ENCODE data around the gene WIPF3. TPM values are rescaled to one million over a fixed set of nuclear protein-coding genes. Genes with fewer than 3 reads are reported as not detected.
A peak's percentile ranks its signal among the peaks of the same experiment; 100 is the strongest.

The WIPF3 gene
- polyA plus RNA-seq, 1 donor, result 21.9 TPM

- Histone ChIP-seq H3K4me3 (ENCODE audit: low read length) (peak overlapping the region; percentile 63), H3K4me1 (ENCODE audit: control insufficient read depth, insufficient read depth, low read length) (peaks cover 20% of the 10 kb centered on the region), H3K36me3 (ENCODE audit: control insufficient read depth, insufficient read depth, low read length) (no peaks in the 10 kb centered on the region), H3K27ac (ENCODE audit: low read length) (peak overlapping the region; percentile 64), H3K9me3 (ENCODE audit: control insufficient read depth, low read depth, low read length) (no peaks in the 10 kb centered on the region), H3K27me3 (ENCODE audit: control insufficient read depth, insufficient read depth, low read length) (peaks cover 19% of the 10 kb centered on the region)
- no CpG with 5 or more reads among the region's 7 CpGs for WGBS (ENCODE audit: insufficient coverage, low lambda C conversion rate)
- DNase-seq, result no peak
Measured at GRCh38 chr7:29808075-29808801, 1.9 kb downstream of the WIPF3 start.

GRCh38 chr7:29809533-29810155, 3.3 kb downstream of the WIPF3 start:
- H3K36me3 ChIP-seq (ENCODE audit: control insufficient read depth, insufficient read depth, low read length), result no peaks in the 10 kb centered on the region
- H3K27ac ChIP-seq (ENCODE audit: low read length), result no peak overlapping the region
- DNase-seq, result no peak
- no peak overlapping the region for H3K4me3 ChIP-seq (ENCODE audit: low read length)
- H3K4me1 ChIP-seq (ENCODE audit: control insufficient read depth, insufficient read depth, low read length), result peaks cover 20% of the 10 kb centered on the region
- no peaks in the 10 kb centered on the region for H3K9me3 ChIP-seq (ENCODE audit: control insufficient read depth, low read depth, low read length)
- no CpG with 5 or more reads among the region's 11 CpGs for WGBS (ENCODE audit: insufficient coverage, low lambda C conversion rate)
- peaks cover 19% of the 10 kb centered on the region for H3K27me3 ChIP-seq (ENCODE audit: control insufficient read depth, insufficient read depth, low read length)

GRCh38 chr7:29810297-29810696, 4.0 kb downstream of the WIPF3 start:
- DNase-seq, result no peak
- H3K4me1 ChIP-seq (ENCODE audit: control insufficient read depth, insufficient read depth, low read length), result peaks cover 20% of the 10 kb centered on the region
- peaks cover 19% of the 10 kb centered on the region for H3K27me3 ChIP-seq (ENCODE audit: control insufficient read depth, insufficient read depth, low read length)
- no peaks in the 10 kb centered on the region for H3K9me3 ChIP-seq (ENCODE audit: control insufficient read depth, low read depth, low read length)
- no peaks in the 10 kb centered on the region for H3K36me3 ChIP-seq (ENCODE audit: control insufficient read depth, insufficient read depth, low read length)
- no peak overlapping the region for H3K4me3 ChIP-seq (ENCODE audit: low read length)
- no peak overlapping the region for H3K27ac ChIP-seq (ENCODE audit: low read length)

GRCh38 chr7:29810813-29811482, 4.6 kb downstream of the WIPF3 start:
- peaks cover 14% of the 10 kb centered on the region for H3K4me1 ChIP-seq (ENCODE audit: control insufficient read depth, insufficient read depth, low read length)
- peaks cover 16% of the 10 kb centered on the region for H3K27me3 ChIP-seq (ENCODE audit: control insufficient read depth, insufficient read depth, low read length)
- H3K9me3 ChIP-seq (ENCODE audit: control insufficient read depth, low read depth, low read length), result no peaks in the 10 kb centered on the region
- H3K4me3 ChIP-seq (ENCODE audit: low read length), result no peak overlapping the region
- no peaks in the 10 kb centered on the region for H3K36me3 ChIP-seq (ENCODE audit: control insufficient read depth, insufficient read depth, low read length)
- 64% methylated on average over 2 of the region's 5 CpGs for WGBS (ENCODE audit: insufficient coverage, low lambda C conversion rate)
- DNase-seq, result no peak
- no peak overlapping the region for H3K27ac ChIP-seq (ENCODE audit: low read length)

GRCh38 chr7:29811586-29811985, 5.3 kb downstream of the WIPF3 start:
- peak; percentile 16 to 68 for DNase-seq
- no peaks in the 10 kb centered on the region for H3K9me3 ChIP-seq (ENCODE audit: control insufficient read depth, low read depth, low read length)
- H3K4me1 ChIP-seq (ENCODE audit: control insufficient read depth, insufficient read depth, low read length), result peaks cover 14% of the 10 kb centered on the region
- H3K27ac ChIP-seq (ENCODE audit: low read length), result peak overlapping the region; percentile 15
- no peak overlapping the region for H3K4me3 ChIP-seq (ENCODE audit: low read length)
- H3K27me3 ChIP-seq (ENCODE audit: control insufficient read depth, insufficient read depth, low read length), result peaks cover 15% of the 10 kb centered on the region
- no CpG with 5 or more reads among the region's 1 CpG for WGBS (ENCODE audit: insufficient coverage, low lambda C conversion rate)
- no peaks in the 10 kb centered on the region for H3K36me3 ChIP-seq (ENCODE audit: control insufficient read depth, insufficient read depth, low read length)

GRCh38 chr7:29812185-29812876, 6.0 kb downstream of the WIPF3 start:
- H3K36me3 ChIP-seq (ENCODE audit: control insufficient read depth, insufficient read depth, low read length), result no peaks in the 10 kb centered on the region
- peaks cover 14% of the 10 kb centered on the region for H3K4me1 ChIP-seq (ENCODE audit: control insufficient read depth, insufficient read depth, low read length)
- no peaks in the 10 kb centered on the region for H3K9me3 ChIP-seq (ENCODE audit: control insufficient read depth, low read depth, low read length)
- no peak for DNase-seq
- H3K4me3 ChIP-seq (ENCODE audit: low read length), result no peak overlapping the region
- no CpG with 5 or more reads among the region's 2 CpGs for WGBS (ENCODE audit: insufficient coverage, low lambda C conversion rate)
- no peak overlapping the region for H3K27ac ChIP-seq (ENCODE audit: low read length)
- H3K27me3 ChIP-seq (ENCODE audit: control insufficient read depth, insufficient read depth, low read length), result peaks cover 9% of the 10 kb centered on the region

- 50% methylated on average over 2 of the region's 10 CpGs for WGBS (ENCODE audit: insufficient coverage, low lambda C conversion rate)
Measured at GRCh38 chr7:29815181-29816105, 9.1 kb downstream of the WIPF3 start.

GRCh38 chr7:29818308-29818707, 12.0 kb downstream of the WIPF3 start:
- no peaks in the 10 kb centered on the region for H3K9me3 ChIP-seq (ENCODE audit: control insufficient read depth, low read depth, low read length)
- H3K4me3 ChIP-seq (ENCODE audit: low read length), result no peak overlapping the region
- H3K4me1 ChIP-seq (ENCODE audit: control insufficient read depth, insufficient read depth, low read length), result no peaks in the 10 kb centered on the region
- no peaks in the 10 kb centered on the region for H3K27me3 ChIP-seq (ENCODE audit: control insufficient read depth, insufficient read depth, low read length)
- no peak for DNase-seq
- H3K27ac ChIP-seq (ENCODE audit: low read length), result no peak overlapping the region
- H3K36me3 ChIP-seq (ENCODE audit: control insufficient read depth, insufficient read depth, low read length), result no peaks in the 10 kb centered on the region
- 98% methylated on average over 5 of the region's 6 CpGs for WGBS (ENCODE audit: insufficient coverage, low lambda C conversion rate)

More at GRCh38 chr7:29815181-29816105, 9.1 kb downstream of the WIPF3 start:
- no peak for DNase-seq
- Histone ChIP-seq H3K4me3 (ENCODE audit: low read length) (no peak overlapping the region), H3K27ac (ENCODE audit: low read length) (no peak overlapping the region), H3K4me1 (ENCODE audit: control insufficient read depth, insufficient read depth, low read length) (peaks cover 7% of the 10 kb centered on the region), H3K9me3 (ENCODE audit: control insufficient read depth, low read depth, low read length) (no peaks in the 10 kb centered on the region), H3K27me3 (ENCODE audit: control insufficient read depth, insufficient read depth, low read length) (no peaks in the 10 kb centered on the region), H3K36me3 (ENCODE audit: control insufficient read depth, insufficient read depth, low read length) (no peaks in the 10 kb centered on the region)

GRCh38 chr7:29825775-29826529, 19.6 kb downstream of the WIPF3 start:
- WGBS (ENCODE audit: insufficient coverage, low lambda C conversion rate), result 80% methylated on average over 2 of the region's 7 CpGs
- no peaks in the 10 kb centered on the region for H3K36me3 ChIP-seq (ENCODE audit: control insufficient read depth, insufficient read depth, low read length)
- H3K27ac ChIP-seq (ENCODE audit: low read length), result no peak overlapping the region
- no peaks in the 10 kb centered on the region for H3K27me3 ChIP-seq (ENCODE audit: control insufficient read depth, insufficient read depth, low read length)
- H3K4me1 ChIP-seq (ENCODE audit: control insufficient read depth, insufficient read depth, low read length), result no peaks in the 10 kb centered on the region
- H3K9me3 ChIP-seq (ENCODE audit: control insufficient read depth, low read depth, low read length), result no peaks in the 10 kb centered on the region
- DNase-seq, result peak in 1 of 2 donors; percentile 52
- no peak overlapping the region for H3K4me3 ChIP-seq (ENCODE audit: low read length)

Measured in large intestine (tissue), 3 donors.